Uterus (tissue), 2 donors: ENCODE measurements around the gene ASIC4.

ENCODE experiments used
- CTCF ChIP-seq, 4 experiments: fragments of 200-600 bp in 2 of 4; fragments of 450-650 bp in 2 of 4; sonication (generic) in 2 of 4; IDR thresholded peaks; one replicate each; pipeline ENCODE4 v1.5.1; 2016 to 2019; ENCODE audit warnings: antibody characterized with exemption in 4 of 4, mild to moderate bottlenecking in 2 of 4, moderate library complexity in 1 of 4
- POLR2A ChIP-seq, 2 donors: fragments of 450-650 bp; IDR thresholded peaks; one replicate each; pipeline ENCODE4 v1.6.1; 2016; ENCODE audit warnings: antibody characterized with exemption in 2 of 2, mild to moderate bottlenecking in 1 of 2, moderate library complexity in 1 of 2

DNA sequence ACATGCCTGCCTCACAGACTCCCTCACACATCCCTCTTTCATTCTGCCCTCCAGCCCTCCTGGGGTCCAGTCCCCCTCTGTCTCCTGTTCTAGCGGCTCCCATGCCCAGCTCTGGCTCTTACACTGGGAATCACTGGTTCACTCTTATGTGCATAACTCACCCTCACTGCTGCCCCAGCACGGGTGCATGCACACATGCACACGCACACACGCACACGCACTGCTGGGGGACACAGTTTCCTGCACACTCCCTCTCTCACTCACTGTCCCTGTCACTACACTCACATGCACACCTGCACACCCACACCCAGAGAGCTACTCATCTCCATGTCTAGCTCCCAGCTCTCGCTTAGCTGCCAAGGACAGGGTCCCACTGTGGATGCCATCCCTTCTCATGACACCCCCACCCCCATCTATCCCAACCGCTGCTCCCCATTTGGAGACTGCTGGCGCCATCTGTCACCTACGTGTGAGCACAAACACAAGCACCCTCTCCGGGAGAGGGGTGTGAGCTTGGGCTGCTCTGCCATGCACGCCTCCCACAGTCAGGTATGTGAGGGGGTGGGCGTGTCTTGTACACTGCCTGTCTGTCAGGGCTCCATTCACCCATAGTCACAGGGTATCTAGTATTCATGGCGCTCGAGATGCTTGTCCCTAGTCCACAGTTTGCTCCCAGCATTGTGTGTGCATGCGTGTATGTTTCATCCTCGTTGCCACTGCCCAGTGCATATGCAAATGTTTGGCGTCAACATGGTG lies 1.8 kb downstream of the ASIC4 start:
- TF ChIP-seq CTCF (IDR thresholded peaks at IDR 0.05) (no peak), POLR2A (IDR thresholded peaks at IDR 0.05) (no peak)
